Bladder microvascular endothelial cell (primary cell): ENCODE measurements around the gene HDAC7. TPM values are rescaled to one million over a fixed set of nuclear protein-coding genes. Genes with fewer than 3 reads are reported as not detected.

Source experiments
- total RNA-seq: library from RNA; depleted of rRNA; stranded (reverse); fragments of >200 nt; gene quantifications from 2 replicates; pipeline ENCODE4 v1.2.3, GENCODE V29; 2014

The HDAC7 gene
- 42.1 and 65.5 TPM in 2 replicates for total RNA-seq

GRCh38 chr12:47819896-47820630 lies at the start of gene HDAC7:
TSS of gene HDAC7 (minus strand) at chr12:47819903. CDS start at chr12:47819785, 118 bp downstream.

GRCh38 chr12:47773062-47773857 lies 46.4 kb downstream of the HDAC7 start, which contains the start of gene SLC48A1:
TSS of gene SLC48A1 (plus strand) at chr12:47773238. CDS start at chr12:47773305, 67 bp downstream.

GRCh38 chr12:47758834-47759690 lies 60.6 kb downstream of the HDAC7 start, which contains the start of gene RAPGEF3:
TSS of gene RAPGEF3 (minus strand) at chr12:47758880. CDS start at chr12:47758556, 324 bp downstream.

Other genes with a start within 250 kb of the HDAC7 start
- gene RPAP3, start 113.9 kb downstream of the HDAC7 start, total RNA-seq = 6.8 and 12.3 TPM in 2 replicates
- under 0.01 and 0.13 TPM in 2 replicates for gene ENDOU, start 94.4 kb downstream of the HDAC7 start, total RNA-seq
- 39.3 and 67.5 TPM in 2 replicates for gene RAPGEF3, start 61.0 kb downstream of the HDAC7 start, total RNA-seq
- 14.9 and 20.4 TPM in 2 replicates for gene SLC48A1, start 46.7 kb downstream of the HDAC7 start, total RNA-seq
- under 0.01 and 0.19 TPM in 2 replicates for gene VDR, start 85.1 kb upstream of the HDAC7 start, total RNA-seq
- gene TMEM106C, start 143.7 kb upstream of the HDAC7 start, total RNA-seq = 49.1 and 71.1 TPM in 2 replicates
- gene COL2A1, start 184.6 kb upstream of the HDAC7 start, total RNA-seq = under 0.01 TPM in 1 of 2 replicates, not detected in the other